Natural killer cell (primary cell): ENCODE results near the gene LGALS1. TPM values are rescaled to one million over a fixed set of nuclear protein-coding genes. Genes with fewer than 3 reads are reported as not detected.

Experiments used
- ATAC-seq, 3 donors: fragments of 150-1000 bp in 2 of 3; fragments of 200-7000 bp in 1 of 3; cut with Tn5 transposase; 1 replicate in 1 of 3; 2 replicates in 2 of 3; pipeline ENCODE4 v1.10.0; 2021; ENCODE audit warnings: mild to moderate bottlenecking in 2 of 3, moderate library complexity in 2 of 3
- DNase-seq, 2 donors: peaks; one replicate each; pipeline versions ENCODE4 v3.0.0 to v3.0.0-alpha.2; 2013 to 2021; ENCODE audit warnings: mixed read lengths in 1 of 2
- H3K27ac ChIP-seq: one replicate; pipeline ENCODE4 v1.5.1; 2013; ENCODE audit warnings: mild to moderate bottlenecking, low read length
- H3K27me3 ChIP-seq: one replicate; pipeline ENCODE4 v1.6.1; 2013; ENCODE audit warnings: low read length; ENCODE audit not compliant: control insufficient read depth, insufficient read depth
- H3K36me3 ChIP-seq: one replicate; pipeline ENCODE4 v1.6.1; 2013; ENCODE audit warnings: low read length; ENCODE audit not compliant: control insufficient read depth, insufficient read depth
- H3K4me1 ChIP-seq: one replicate; pipeline ENCODE4 v1.6.1; 2013; ENCODE audit warnings: low read length; ENCODE audit not compliant: control insufficient read depth, insufficient read depth
- H3K4me3 ChIP-seq: one replicate; pipeline ENCODE4 v1.5.1; 2013; ENCODE audit warnings: low read length
- H3K9me3 ChIP-seq: one replicate; pipeline ENCODE4 v1.6.1; 2013; ENCODE audit warnings: low read length; ENCODE audit not compliant: control insufficient read depth, insufficient read depth
- H3K27ac Mint-ChIP-seq, 2 donors: one replicate each; pipeline ENCODE4 v1.8.0; 2022; ENCODE audit warnings: mild to moderate bottlenecking in 2 of 2, mixed read lengths in 2 of 2, moderate library complexity in 1 of 2
- H3K27me3 Mint-ChIP-seq, 2 donors: one replicate each; pipeline ENCODE4 v1.8.0; 2022; ENCODE audit warnings: low read depth in 2 of 2, mixed read lengths in 2 of 2
- H3K36me3 Mint-ChIP-seq: one replicate; pipeline ENCODE4 v1.8.0; 2022; ENCODE audit warnings: mixed read lengths
- H3K4me1 Mint-ChIP-seq, 2 donors: one replicate each; pipeline ENCODE4 v1.8.0; 2022; ENCODE audit warnings: mixed read lengths in 2 of 2
- H3K4me3 Mint-ChIP-seq: one replicate; pipeline ENCODE4 v1.8.0; 2022; ENCODE audit warnings: mild to moderate bottlenecking, moderate library complexity, mixed read lengths
- H3K9me3 Mint-ChIP-seq, 2 donors: one replicate each; pipeline ENCODE4 v1.8.0; 2022; ENCODE audit warnings: mixed read lengths in 2 of 2
- CTCF ChIP-seq: fragments of 200-600 bp; IDR thresholded peaks from one replicate; pipeline ENCODE4 v1.8.0; 2022; ENCODE audit warnings: antibody characterized with exemption
- WGBS: methylation state at CpG from one replicate; pipeline ENCODE4 v1.1.7; 2013; ENCODE audit warnings: missing lambda C conversion rate; ENCODE audit not compliant: insufficient coverage; 5-methylcytosine and 5-hydroxymethylcytosine counted together
- intact Hi-C: fragments of 100-400 bp; cut with micrococcal nuclease; formaldehyde crosslinking; loops from one replicate; pipeline ENCODE4 v1.14.2; 2022
- total RNA-seq, 4 donors: library from RNA; stranded (reverse); fragments of 120-200 nt in 1 of 4; gene quantifications; one replicate each; pipeline versions ENCODE4 v1.2.3 to v1.2.4, GENCODE V29; 2013 to 2022

The LGALS1 gene
- total RNA-seq, 3 donors from 2014 or later (not counting 1 experiment from before 2014, with no cell fraction given) = 195 to 218 (median 214) TPM

GRCh38 chr22:37643225-37643847 is 32.1 kb upstream of the LGALS1 start:
- Histone ChIP-seq H3K27ac (peak overlapping the region; percentile 31), H3K9me3 (no peaks in the 10 kb centered on the region), H3K4me1 (peaks cover 46% of the 10 kb centered on the region), H3K36me3 (peaks cover 67% of the 10 kb centered on the region), H3K27me3 (no peaks in the 10 kb centered on the region), H3K4me3 (no peak overlapping the region)
- peak overlapping the region; percentile 53 for H3K4me3 Mint-ChIP-seq
- intact Hi-C loops = loop anchor here (1.0 kb wide), 1 partner anchor 38 kb away; no protein-coding TSS in a partner anchor
- H3K27ac Mint-ChIP-seq = peak overlapping the region; percentile 75
- peaks cover 18 to 50% of the 10 kb centered on the region in 2 donors for H3K4me1 Mint-ChIP-seq
- peak; percentile 69 to 82 (median 71) for ATAC-seq
- DNase-seq = peak; percentile 90
- H3K9me3 Mint-ChIP-seq = no peaks in the 10 kb centered on the region
- 30% methylated on average over 9 of the region's 9 CpGs for WGBS
- TF ChIP-seq CTCF = peak; percentile 91
- no peaks in the 10 kb centered on the region for H3K27me3 Mint-ChIP-seq
- no peaks in the 10 kb centered on the region for H3K36me3 Mint-ChIP-seq

- Mint-ChIP-seq H3K27ac (no peak overlapping the region), H3K4me1 (peaks cover 12 to 29% of the 10 kb centered on the region in 2 donors), H3K4me3 (no peak overlapping the region), H3K9me3 (no peaks in the 10 kb centered on the region), H3K27me3 (no peaks in the 10 kb centered on the region), H3K36me3 (no peaks in the 10 kb centered on the region)
- Histone ChIP-seq H3K4me1 (peaks cover 16% of the 10 kb centered on the region), H3K4me3 (no peak overlapping the region), H3K27me3 (no peaks in the 10 kb centered on the region), H3K9me3 (no peaks in the 10 kb centered on the region), H3K36me3 (peaks cover 86% of the 10 kb centered on the region), H3K27ac (no peak overlapping the region)
- DNase-seq (no peak), ATAC-seq (no peak)
- 96% methylated on average over 8 of the region's 9 CpGs for WGBS
- TF ChIP-seq CTCF = no peak
- intact Hi-C loops = no loop called here
Measured at GRCh38 chr22:37647317-37647716, 28.1 kb upstream of the LGALS1 start.

DNA sequence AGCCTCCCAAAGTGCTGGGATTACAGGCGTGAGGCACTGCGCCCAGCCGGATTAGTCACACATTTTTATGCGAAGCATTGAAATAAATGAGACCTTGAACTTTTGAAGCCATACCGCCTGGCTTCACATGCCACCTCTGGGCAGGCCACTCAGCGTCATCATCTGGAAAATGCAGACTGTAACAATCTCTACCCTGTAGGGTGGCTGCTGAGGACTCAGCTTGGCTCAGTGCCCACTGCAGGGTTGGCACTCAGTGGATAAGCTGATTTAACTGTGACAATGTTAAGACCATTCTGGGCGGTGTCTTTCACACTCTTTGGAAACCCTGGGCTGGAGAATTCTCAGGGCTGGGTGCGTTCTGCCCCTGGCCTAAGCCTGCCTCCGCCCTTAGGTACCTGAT is 27.5 kb upstream of the LGALS1 start:
- no peak for TF ChIP-seq CTCF
- peak overlapping the region in 1 of 2 donors; percentile 36 for H3K27ac Mint-ChIP-seq
- H3K36me3 Mint-ChIP-seq = no peaks in the 10 kb centered on the region
- no peaks in the 10 kb centered on the region for H3K27me3 Mint-ChIP-seq
- H3K4me3 ChIP-seq = no peak overlapping the region
- peaks cover 83% of the 10 kb centered on the region for H3K36me3 ChIP-seq
- DNase-seq (no peak), ATAC-seq (no peak)
- intact Hi-C loops = no loop called here
- H3K9me3 Mint-ChIP-seq = no peaks in the 10 kb centered on the region
- H3K4me1 Mint-ChIP-seq = peaks cover 12 to 23% of the 10 kb centered on the region in 2 donors
- WGBS = 98% methylated on average over 9 of the region's 9 CpGs
- H3K9me3 ChIP-seq = no peaks in the 10 kb centered on the region
- no peak overlapping the region for H3K27ac ChIP-seq
- peaks cover 10% of the 10 kb centered on the region for H3K4me1 ChIP-seq
- no peak overlapping the region for H3K4me3 Mint-ChIP-seq
- no peaks in the 10 kb centered on the region for H3K27me3 ChIP-seq
